Cerebellar nuclear complex (tissue), 1 donor: ENCODE results near the gene TRIM8.

Source experiments
- DNase-seq, 2 experiments: peaks; one replicate each; lab custom pipeline; 2025; lab: John Stamatoyannopoulos, UW

Gene TRIM8, protein sequence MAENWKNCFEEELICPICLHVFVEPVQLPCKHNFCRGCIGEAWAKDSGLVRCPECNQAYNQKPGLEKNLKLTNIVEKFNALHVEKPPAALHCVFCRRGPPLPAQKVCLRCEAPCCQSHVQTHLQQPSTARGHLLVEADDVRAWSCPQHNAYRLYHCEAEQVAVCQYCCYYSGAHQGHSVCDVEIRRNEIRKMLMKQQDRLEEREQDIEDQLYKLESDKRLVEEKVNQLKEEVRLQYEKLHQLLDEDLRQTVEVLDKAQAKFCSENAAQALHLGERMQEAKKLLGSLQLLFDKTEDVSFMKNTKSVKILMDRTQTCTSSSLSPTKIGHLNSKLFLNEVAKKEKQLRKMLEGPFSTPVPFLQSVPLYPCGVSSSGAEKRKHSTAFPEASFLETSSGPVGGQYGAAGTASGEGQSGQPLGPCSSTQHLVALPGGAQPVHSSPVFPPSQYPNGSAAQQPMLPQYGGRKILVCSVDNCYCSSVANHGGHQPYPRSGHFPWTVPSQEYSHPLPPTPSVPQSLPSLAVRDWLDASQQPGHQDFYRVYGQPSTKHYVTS

DNA sequence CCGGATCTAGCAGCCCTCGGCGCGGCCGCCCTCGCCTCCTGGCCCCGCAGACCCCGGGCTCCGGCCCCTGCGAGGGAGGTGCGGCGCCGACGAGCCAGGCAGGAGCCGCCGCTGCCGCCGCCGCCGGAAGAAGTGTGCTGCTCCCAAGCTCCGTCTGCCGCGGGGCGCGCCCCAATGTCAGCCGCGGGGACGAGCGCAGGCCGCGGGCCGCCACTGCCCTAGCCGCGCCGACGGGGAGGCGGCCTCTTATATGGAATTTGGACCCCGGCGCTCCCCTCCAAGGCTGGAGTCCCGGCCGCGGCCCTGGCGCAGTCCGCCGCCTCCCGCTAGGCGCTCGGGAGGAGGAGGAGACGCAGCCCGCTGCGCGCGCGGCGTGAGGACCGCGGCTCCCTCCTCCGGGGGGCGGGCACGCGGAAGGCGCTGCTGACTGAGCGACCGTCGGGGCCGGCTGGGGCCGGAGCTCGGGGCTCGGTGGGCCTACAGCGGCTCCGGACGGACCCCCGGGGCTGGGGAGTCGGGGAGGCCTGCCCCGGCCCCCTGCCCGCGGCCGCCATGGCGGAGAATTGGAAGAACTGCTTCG lies at the start of gene TRIM8:
TRIM8 (plus strand) TSS at position 414 of the 580 bp plus-strand sequence; CDS start at position 553, 139 bp downstream.
- no peak for DNase-seq

DNA sequence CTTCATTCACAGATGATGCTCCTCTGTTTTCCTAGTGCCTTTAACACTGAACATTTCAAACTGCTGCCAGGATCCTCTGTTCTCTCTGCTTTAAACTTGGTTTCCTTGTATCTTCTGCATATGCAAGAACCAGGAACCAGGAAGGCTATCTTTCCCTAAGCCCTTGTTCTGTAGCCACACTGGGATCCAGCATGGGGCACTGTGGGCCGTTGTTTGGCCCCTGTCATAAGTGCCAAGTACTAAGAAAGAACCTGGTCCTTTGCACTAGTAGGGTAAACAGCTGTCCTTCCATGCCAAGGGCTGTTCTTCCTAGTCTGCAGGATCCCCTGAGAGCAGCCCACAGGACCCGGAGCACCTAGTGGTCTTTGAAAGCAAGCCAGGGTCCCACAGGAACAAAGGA lies 49.0 kb upstream of the TRIM8 start:
- no peak for DNase-seq

DNA sequence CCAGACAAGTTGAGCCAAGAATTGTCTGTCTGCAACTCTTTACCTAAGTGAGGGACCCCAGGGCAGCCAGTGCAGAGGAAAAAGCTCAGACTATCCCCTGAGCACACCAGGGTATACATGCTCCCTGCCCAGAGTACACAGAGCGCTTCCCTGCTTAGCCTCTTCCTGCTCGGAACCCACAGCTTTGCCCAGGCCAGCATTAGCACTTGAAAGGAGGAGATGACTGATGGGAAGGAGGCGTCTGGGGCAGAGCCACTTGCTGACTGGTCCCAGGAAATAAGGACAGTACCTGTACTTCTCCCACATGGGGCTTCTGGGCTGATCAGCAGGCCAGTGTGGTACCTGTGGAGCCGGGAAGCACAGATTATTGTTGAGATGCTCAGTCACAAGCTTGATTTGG lies 48.4 kb upstream of the TRIM8 start:
- DNase-seq, result no peak

DNA sequence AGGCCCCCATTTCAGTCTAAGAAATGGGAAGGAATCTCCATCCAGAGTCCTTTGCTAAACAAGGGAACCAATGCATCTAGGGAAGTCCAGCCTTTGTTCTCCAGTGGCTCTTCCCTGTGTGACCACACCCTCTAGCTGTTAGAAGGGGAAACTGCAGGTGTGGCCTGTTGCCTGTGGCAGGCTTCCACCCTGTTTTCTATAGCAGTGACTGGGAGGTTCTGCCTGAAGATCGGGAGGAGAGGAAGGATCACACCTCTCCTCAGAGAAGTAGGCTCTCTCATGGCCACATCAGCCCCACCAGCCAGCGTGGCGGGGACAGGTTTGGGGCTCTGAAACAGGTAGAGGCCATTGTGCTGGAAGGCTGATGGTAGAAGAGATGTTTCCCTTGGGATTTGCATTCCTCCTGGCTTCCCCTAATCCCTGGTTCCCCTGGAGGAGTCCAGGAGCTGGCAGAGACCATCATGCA lies 47.7 kb upstream of the TRIM8 start:
- DNase-seq, result peak in 1 of 2 experiments; percentile 64

DNA sequence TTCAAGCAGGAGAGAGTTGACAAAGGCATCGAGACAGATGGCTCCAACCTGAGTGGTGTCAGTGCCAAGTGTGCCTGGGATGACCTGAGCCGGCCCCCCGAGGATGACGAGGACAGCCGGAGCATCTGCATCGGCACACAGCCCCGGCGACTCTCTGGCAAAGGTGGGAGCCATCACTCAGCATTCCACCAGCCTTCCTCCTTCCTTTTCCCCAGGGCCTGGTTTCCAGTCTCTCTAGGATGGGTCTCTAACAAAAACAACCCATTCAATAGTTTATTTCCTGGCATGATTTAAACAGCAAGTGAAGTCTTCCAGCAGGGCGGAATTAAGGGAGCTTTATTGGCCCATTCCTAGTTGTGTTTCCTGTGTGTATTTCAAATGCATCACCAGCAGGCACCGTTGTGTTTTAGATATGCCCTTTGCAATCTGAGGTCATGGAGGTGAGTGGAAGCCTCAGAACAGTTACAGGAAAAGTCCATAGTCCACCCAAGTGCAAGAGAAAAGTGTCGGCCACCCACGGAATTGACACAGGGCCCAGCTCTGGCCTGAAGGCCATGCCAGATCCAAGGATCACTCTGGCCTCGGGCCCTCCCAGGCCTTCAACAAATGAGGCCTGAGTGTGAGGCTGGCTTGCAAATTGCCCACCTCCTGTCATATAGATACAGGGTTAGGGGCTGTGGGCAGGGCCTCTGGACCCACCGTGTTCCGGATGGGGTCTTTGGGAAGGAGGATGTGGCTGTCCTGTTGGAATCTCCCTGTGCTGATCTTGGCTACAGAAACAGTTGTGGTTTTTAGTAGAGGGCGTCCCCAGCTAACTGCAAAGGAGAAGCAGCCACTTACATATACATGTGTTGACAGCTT lies 46.9 kb upstream of the TRIM8 start:
- peak in 1 of 2 experiments; percentile 24 for DNase-seq

DNA sequence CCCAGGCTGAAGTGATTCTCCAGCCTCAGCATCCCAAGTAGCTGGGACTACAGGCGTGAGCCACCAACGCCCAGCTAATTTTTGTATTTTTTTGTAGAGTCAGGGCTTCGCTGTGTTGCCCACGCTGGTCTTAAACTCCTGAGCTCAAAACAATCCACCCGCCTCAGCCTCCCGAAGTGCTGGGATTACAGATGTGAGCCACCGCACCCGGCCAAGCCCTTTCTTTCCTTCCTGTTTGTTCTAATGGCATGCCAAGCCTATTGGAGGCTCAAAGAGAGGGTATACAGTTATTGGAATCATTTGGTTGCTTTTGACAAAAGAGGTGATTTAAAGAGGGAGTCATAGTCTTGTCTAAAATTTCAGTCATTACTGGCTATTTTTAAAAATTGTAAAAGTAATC lies 46.0 kb upstream of the TRIM8 start:
- no peak for DNase-seq

DNA sequence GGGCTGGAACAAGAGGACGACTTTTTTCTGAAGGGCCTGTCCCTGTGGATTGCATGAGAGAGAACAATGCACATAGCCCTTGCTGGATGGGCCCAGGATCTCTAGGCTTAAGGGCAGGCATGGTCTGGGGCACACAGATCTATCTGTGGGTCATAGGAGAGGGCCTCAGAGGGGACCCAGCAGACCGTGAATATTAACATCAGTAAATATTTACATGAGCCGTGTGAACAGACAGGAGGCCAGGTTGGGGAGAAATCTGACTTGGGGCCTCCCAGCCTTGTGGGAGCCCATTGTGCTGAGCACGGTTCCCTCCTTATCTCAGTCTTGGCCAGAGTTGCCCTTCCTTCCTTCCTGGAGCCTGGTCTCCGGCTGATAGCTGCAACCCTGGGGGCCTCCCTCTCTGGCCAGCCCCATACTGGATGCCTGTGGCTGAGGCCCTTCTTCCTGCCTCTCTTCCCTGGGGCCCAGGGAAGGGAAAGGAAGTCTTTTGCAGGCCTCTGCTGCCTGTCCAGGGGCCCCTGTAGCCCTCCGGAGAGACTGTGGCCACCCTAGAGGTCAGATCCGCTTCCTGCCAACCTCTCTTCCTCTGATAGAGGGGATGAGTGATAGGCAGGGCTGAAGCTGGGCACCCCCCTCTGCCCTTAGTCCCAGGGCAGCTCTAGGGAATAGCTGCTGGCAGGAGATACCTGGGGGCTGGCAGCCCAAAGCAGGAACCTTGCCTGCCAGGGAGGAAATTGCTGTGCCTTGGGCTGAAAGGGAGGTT lies 44.5 kb upstream of the TRIM8 start:
- no peak for DNase-seq

DNA sequence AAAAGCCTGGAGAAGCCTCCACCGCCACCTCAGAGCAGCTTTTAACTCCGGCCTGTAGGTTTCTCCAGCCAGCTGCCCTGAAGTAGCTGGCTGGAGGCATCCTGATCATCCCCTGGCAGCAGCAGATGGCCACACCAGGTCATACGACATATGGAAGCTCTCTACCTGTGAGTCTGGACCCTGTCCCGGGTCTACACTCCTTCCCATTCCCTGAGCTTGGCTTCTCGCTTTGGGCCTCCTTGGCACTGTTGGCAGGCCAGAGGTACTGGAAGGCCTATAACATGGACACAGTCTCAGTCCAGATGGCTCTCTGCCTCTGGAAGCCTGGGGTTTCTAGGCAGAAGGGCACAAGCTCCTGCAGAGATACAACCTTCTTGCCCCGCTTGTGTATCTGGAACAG lies 43.5 kb upstream of the TRIM8 start:
- peak; percentile 63 to 88 for DNase-seq

DNA sequence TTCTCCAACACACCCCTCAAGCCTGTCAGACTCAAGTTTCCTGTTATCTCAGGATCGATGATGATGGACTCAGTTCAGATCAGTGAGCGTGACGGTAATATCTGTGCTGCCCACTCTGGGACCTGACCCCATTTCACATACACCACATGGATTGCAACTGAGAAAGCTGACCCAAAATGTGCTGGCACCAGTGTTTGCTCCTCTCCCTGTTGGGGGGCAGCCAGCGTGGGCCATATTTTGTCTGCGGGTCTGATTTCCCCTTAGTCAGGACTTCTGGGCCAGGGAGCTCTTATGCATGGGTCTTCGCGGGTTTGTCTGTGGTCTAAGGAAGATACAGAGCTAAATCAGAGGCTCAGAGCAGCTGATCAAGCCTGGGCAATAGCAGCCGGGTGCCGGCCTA lies 42.6 kb upstream of the TRIM8 start:
- DNase-seq, result no peak

DNA sequence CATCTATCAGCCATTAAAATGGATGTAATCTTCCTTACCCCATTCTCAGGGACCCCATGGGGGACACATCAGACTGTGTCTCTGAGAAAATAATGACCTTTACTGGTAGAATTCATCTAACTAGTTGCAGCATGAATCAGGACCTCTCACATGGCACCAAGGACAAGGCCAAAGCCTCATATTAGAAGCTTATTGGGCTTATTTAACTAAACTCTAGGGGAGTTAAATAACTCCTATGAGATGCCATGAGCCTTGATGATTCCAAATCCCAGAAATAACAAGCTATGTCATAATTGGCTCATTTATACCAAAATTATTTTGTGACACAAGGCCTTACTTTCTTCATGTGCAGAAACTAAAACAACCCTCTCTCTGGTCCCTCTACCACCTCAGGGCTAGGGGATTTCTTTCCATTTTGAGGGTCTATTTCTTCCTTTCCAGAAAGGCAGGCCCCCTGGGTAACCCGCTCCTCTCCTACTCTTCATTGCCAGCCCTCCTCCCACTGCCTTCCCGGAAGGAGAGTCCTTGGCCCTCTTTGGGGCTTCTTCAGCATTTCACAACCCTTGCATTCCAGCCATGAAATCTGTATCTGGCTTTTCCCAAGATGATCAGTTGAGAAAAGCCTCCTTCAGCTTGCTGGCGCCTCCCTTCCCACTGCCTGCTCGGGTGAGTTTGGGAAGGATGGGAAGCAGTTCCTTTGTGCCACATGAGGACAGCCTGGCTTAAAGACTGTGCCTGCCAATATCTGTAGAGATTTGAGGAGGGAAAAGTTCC lies 41.8 kb upstream of the TRIM8 start:
- no peak for DNase-seq

DNA sequence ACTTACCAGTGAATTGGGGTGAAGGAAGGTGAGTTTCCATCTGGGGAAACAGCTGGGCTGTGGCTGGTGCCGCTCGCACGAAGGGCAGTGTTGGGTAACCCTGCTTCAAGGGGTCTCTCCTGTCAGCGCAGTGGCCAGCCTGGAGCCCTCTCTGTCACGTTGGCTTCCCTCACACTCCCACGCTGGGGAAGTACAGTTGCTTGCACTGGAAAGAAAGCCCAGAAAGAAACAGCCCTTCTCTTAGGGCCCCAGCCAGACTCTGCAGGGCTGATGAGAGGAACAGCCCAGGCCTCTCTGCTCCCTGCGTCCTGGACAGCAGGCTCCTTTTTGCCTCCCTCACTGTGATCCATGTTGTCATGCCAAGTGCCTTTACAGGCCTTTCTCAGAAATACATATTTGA lies 40.3 kb upstream of the TRIM8 start:
- DNase-seq, result no peak

DNA sequence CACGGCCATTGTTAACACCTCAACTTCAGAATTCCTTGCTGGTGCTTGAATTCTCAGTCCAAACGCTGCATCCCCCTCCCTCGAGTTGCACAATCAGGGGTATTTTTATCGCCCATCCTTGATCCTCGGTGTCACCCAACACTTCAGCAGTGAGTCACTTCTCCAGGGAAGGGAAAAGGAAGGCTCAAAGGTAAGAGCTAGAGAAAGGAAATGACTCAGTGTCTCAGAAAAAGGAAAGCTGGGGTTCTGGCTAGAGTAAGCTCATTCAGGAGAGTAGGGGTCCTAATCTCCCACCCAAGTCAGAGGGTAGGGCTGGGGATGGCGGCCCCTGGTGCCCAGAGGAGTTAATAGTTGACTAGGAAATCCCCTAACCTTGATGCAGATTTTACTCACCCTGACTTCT lies 39.8 kb upstream of the TRIM8 start:
- no peak for DNase-seq

DNA sequence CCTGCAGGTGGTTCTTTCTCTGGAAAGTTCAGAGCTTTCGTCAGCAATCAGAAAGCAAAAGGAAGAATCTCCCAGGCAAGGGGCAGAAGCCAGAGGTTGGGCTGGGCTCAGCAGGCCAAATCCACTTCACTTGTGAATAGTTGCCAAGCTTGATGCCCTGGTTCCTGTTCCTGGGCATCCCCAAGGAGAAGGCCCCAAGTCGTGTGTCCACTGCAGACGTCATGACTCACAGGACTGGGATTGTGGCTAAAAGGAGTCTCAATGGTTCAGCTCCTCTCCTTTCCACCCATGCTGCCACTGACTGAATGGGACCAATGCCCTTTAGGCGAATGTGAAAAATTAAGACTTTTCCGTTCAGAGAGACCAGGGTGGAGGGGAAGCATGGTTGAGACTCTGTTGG lies 38.6 kb upstream of the TRIM8 start:
- DNase-seq, result no peak

DNA sequence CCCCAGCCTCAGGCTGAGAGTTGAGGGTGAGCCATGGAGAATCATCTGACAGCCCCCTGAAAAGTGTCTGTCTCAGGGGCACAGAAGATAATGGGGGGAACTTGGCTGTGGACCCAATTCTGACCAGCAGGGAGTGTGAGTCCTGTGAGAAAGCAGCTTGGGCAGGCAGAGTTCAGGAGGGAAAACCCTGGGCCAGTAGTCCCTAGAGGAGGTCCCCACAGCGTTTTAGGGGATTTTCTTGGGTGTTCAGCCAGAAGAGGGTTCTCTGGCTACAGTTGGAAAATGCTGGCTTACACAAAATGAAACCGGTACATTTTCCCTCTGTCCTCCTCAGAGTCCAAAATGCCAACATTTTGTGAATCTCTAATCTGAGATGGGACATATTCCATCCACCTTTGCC lies 35.8 kb upstream of the TRIM8 start:
- DNase-seq, result no peak

DNA sequence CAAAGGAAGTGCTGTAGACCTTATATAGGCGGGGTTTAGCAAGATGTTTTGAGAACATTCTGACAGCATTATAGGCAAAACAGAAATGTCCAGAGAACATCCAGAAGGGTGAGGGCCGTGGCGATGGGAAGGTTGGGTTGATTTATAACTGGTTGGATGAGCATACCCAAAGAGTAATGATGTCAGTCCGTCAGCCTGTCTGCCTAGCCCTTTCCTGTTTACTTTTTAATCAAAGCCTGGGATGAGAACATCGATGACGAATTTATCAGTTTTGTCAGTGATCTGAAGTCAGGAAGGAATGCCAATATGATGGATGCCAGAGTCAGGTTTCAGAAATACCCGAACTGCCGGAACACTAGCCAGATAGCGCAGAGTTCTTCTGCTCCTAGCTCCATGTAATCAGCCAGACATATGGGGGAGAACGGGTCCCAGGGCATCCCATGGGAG lies 33.8 kb upstream of the TRIM8 start:
- DNase-seq, result no peak

DNA sequence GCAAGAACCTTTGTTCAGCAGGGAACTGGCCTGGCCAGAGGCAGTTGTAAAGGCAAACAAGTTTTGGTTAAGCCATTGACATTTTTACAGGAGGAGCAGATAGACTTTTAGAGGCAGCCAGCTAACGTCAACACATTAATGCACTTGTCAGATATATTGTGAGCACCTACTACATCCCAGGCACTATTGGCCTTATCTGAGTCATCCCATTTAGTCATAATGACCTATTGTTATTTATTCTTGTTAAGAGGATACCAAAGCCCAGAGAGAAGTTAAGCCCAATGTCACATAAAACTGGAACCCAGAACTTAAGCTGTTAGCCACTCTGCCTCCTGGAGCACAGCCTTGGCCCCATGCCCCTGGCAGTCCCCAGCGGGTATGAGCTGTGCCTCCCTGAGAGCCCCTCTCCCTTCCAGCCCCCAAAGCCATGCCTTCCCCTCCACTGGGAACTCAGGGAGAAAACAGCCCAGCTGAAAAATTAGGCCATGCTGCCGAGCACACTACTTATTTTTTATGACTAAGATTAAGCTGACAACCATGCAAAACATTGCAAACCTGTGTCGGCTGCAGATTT lies 32.7 kb upstream of the TRIM8 start:
- DNase-seq, result no peak

DNA sequence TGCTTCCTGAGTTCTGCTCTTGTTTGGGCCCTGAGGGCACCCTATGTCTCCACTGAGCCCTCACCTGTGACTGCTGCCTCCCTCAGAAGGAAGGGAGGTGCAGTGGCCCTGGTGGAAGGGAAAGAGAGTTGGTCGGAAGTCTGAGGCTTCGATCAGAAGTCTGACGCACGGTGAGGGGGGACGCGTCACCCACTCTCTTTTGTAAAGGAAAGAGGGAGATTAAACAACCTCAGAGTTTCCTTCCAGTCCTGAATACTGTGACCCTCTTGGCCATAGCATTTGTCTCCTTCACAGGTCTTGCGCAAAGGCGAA lies 31.4 kb upstream of the TRIM8 start:
- no peak for DNase-seq

DNA sequence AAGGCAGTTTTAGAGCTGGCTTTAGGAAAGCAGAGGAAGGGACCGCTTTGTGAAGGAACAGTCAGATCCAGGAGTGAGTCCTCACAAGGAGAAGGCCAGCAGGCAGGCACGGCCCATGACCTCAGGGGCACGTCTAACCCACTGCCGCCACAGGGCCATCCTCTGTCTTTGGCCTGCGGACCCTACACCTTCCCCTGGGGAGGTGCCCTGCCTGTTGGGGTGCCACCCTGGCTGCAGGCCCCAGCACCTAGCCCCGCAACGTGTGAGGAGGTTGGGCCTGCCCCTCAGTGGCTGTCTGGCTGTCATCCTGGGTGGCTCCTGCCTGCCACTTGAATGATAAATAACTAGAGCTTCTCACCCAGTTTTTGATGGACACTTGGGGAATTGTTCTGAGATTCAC lies 31.0 kb upstream of the TRIM8 start:
- DNase-seq, result no peak

DNA sequence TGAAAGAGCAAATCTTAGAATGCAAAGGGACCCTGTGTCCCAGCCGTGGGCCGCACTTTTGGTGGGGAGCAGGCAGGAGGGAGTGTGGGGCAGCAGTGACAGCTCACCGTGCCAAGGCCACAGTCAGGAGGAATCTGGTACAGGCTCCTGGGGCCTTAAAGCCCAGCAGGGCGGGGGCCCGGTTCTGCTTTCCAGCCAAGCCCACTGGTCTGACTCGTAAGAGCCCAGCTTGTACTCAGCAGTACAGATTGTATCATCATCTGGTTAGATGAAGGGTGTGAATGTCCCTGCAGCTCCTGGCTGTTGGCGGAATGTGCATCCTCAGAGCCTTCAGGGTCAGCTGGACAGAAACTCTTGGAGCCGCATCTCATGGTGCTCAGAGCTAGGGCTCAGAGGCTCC lies 30.5 kb upstream of the TRIM8 start:
- no peak for DNase-seq

DNA sequence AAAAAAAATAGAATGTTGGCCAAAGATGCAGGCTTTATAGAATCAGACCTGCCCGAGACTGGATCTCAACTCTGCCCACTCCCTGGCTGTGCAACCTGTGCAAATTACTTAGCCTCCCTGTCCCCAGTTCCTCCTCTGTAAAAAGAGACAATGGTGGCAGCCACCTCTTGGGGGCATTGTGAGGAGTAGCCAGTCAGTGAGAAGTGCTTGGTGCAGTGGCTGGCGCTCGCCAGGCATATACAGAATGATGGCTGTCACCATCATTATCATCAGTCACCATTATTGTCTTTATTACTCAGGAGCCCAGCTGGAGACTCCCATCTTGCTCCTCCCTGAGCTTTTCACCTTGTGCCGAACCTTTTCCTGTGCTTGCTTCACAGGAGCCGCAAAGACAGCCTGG lies 29.4 kb upstream of the TRIM8 start:
- no peak for DNase-seq

DNA sequence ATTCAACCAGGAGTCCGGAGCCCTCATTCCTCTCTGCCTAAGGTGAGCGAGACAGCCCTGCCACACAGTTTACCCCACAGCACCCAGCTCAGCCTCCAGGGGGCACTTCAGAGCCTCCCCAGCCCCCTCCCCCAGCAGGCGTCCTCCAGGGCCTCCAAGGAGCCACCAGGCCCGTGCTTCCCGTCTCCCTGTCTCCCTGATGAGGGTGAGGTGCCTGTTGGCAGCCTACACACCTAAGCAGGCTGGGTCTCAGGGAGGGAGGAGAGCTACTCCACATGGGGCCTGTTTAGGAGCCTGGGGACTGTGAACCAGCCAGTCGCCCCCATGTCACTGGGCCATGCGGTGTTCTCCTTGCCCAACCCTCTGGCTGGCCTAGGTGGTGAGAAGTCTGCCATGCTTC lies 28.9 kb upstream of the TRIM8 start:
- no peak for DNase-seq
